OCI-LY3 (cell line): ENCODE measurements around the gene DMAC2.
"Not testable (repeated sequence)": the region's sequence is repeated elsewhere in the genome, so short reads cannot be mapped to it uniquely, and the experiment has no call there.

ENCODE experiments used
- H2AFZ ChIP-seq: fragments of 200-600, 300-600 bp; shearing (Covaris generic); 2 replicates; pipeline ENCODE4 v1.6.0; 2014; ENCODE audit warnings: antibody characterized with exemption, low read depth, low read length
- H3K27ac ChIP-seq: fragments of 200-600, 300-600 bp; sonication (generic); 2 replicates; pipeline ENCODE4 v1.5.1; 2014; ENCODE audit warnings: mild to moderate bottlenecking, low read length, moderate library complexity, mixed read lengths
- H3K27me3 ChIP-seq: fragments of 200-600, 300-600 bp; sonication (generic); 2 replicates; pipeline ENCODE4 v1.6.1; 2014; ENCODE audit warnings: low read depth, low read length, mixed read lengths
- H3K36me3 ChIP-seq: fragments of 200-600, 300-600 bp; sonication (generic); replicated peaks from 2 replicates; pipeline ENCODE3; 2014; ENCODE audit warnings: low read depth, low read length, mixed read lengths
- H3K4me1 ChIP-seq: fragments of 300-600, 200-600 bp; sonication (generic); 2 replicates; pipeline ENCODE4 v1.6.1; 2014; ENCODE audit warnings: low read length, mixed read lengths
- H3K4me2 ChIP-seq: fragments of 200-600, 300-600 bp; sonication (generic); 2 replicates; pipeline ENCODE4 v1.6.1; 2014; ENCODE audit warnings: low read length, mixed read lengths
- H3K4me3 ChIP-seq: fragments of 300-600, 200-600 bp; sonication (generic); 2 replicates; pipeline ENCODE4 v1.5.1; 2014; ENCODE audit warnings: antibody characterized with exemption, mild to moderate bottlenecking, low read length, moderate library complexity
- H3K79me2 ChIP-seq: fragments of 300-600, 200-600 bp; shearing (Covaris generic); 2 replicates; pipeline ENCODE4 v1.6.1; 2014; ENCODE audit warnings: mild to moderate bottlenecking, low read length, mixed read lengths
- H3K9ac ChIP-seq: fragments of 300-600, 200-600 bp; shearing (Covaris generic); 2 replicates; pipeline ENCODE4 v1.6.0; 2014; ENCODE audit warnings: mild to moderate bottlenecking, low read length, moderate library complexity
- H3K9me3 ChIP-seq: fragments of 200-600, 300-600 bp; shearing (Covaris generic); 2 replicates; pipeline ENCODE4 v1.6.1; 2014; ENCODE audit warnings: low read length, mixed read lengths; ENCODE audit not compliant: insufficient read depth
- H4K20me1 ChIP-seq: fragments of 200-600, 300-600 bp; sonication (generic); 2 replicates; pipeline ENCODE4 v1.6.1; 2016; ENCODE audit warnings: low read length, mixed read lengths; ENCODE audit not compliant: insufficient read depth
- EZH2phosphoT487 ChIP-seq: fragments of 200-600 bp; shearing (Covaris generic); IDR thresholded peaks from 2 replicates; pipeline ENCODE4 v1.6.1; 2018; ENCODE audit warnings: antibody characterized with exemption, mixed run types, low read depth
- TF ChIP-seq, protein P1 (sequence below): fragments of 200-600, 300-600 bp; sonication (generic); IDR thresholded peaks from 2 replicates; pipeline ENCODE4 v1.5.1; 2014; ENCODE audit warnings: antibody characterized with exemption, low read length, low read depth

The DMAC2 gene

DNA sequence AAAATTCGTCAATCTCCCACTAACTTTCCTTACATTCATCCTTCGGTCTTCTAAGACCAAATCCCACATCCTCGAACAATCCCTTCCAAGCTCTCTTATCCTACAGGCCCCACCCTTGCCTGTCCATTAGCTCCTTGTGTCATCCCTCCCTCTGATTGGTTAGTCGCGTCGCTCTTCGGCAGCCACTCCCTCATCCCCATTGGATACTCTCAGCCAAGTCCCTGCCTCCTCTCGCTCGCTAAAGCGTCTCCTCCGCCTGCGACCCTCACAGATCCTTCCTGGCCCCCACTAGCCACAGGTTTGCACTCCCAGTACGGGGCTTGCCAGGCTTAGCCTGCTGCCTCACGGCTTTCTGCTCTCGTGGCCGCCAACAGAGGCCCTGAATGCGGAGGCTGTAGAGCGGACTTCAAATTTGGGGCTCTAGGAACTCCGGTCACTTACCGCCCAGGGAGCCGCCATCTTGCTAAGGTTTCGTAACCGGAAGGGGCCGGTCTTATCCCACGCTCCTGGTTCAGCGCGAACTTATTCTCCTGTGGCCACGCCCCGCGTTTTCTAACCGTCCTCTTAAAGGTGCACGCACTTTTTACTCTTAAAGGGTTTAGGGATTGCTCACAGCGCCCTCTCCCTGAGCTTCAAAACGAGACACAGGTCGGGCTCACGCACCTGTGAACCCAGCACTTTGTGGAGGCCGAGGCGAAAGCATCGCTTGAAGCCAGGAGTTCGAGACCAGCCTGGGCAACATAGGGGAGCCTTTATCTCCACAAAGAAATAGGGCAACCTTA, at the start of gene DMAC2:
Gene DMAC2, minus strand, starts transcription at position 472 of the 782 bp plus-strand sequence. Its CDS starts 13 bp downstream, at position 459.
- H3K9me3 ChIP-seq = no peaks in the 10 kb centered on the region
- peaks cover 20% of the 10 kb centered on the region for H3K79me2 ChIP-seq
- no peaks in the 10 kb centered on the region for H3K27me3 ChIP-seq
- TF ChIP-seq, protein P1, sequence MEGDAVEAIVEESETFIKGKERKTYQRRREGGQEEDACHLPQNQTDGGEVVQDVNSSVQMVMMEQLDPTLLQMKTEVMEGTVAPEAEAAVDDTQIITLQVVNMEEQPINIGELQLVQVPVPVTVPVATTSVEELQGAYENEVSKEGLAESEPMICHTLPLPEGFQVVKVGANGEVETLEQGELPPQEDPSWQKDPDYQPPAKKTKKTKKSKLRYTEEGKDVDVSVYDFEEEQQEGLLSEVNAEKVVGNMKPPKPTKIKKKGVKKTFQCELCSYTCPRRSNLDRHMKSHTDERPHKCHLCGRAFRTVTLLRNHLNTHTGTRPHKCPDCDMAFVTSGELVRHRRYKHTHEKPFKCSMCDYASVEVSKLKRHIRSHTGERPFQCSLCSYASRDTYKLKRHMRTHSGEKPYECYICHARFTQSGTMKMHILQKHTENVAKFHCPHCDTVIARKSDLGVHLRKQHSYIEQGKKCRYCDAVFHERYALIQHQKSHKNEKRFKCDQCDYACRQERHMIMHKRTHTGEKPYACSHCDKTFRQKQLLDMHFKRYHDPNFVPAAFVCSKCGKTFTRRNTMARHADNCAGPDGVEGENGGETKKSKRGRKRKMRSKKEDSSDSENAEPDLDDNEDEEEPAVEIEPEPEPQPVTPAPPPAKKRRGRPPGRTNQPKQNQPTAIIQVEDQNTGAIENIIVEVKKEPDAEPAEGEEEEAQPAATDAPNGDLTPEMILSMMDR = peak; percentile 81
- no peak for TF ChIP-seq EZH2phosphoT487
- H3K4me1 ChIP-seq = peaks cover 30% of the 10 kb centered on the region
- peak within 1 kb of the TSS; percentile 79 for H3K4me2 ChIP-seq
- H3K27ac ChIP-seq = peak within 1 kb of the TSS; percentile 73
- H2AFZ ChIP-seq = peak within 1 kb of the TSS; percentile 92
- H3K36me3 ChIP-seq = peaks cover 13% of the 10 kb centered on the region
- H3K9ac ChIP-seq = peak within 1 kb of the TSS; percentile 81
- peak within 1 kb of the TSS; percentile 91 for H3K4me3 ChIP-seq
- no peaks in the 10 kb centered on the region for H4K20me1 ChIP-seq

GRCh38 chr19:41486953-41487352, 47.2 kb upstream of the DMAC2 start:
- H3K27me3 ChIP-seq = peaks cover 20% of the 10 kb centered on the region
- H3K9ac ChIP-seq, H3K79me2 ChIP-seq, H3K36me3 ChIP-seq, H3K9me3 ChIP-seq, H4K20me1 ChIP-seq, H3K4me1 ChIP-seq, H3K27ac ChIP-seq, H3K4me3 ChIP-seq, H2AFZ ChIP-seq, H3K4me2 ChIP-seq: not testable (repeated sequence)

DNA sequence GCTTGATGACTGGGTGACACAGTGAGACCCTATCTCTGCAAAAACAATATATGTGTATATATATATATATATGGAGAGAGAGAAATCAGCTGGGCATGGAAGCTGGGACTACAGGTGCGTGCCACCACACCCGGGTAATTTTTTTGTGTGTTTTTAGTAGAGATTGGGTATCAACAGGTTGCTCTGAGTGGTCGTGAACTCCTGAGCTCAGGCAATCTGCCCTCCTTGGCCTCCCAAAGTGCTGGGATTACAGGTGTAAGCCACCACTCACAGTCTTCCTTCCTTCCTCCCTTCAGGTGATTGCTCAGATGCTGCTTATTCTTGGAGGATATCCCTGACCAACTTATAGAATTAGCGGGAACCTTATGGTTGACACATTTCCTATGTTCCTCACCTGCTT, 45.1 kb upstream of the DMAC2 start:
- no peak overlapping the region for H3K4me2 ChIP-seq
- TF ChIP-seq, protein P1 = no peak
- TF ChIP-seq EZH2phosphoT487 = no peak
- no peak overlapping the region for H3K9ac ChIP-seq
- H2AFZ ChIP-seq = no peak overlapping the region
- H3K27me3 ChIP-seq = peaks cover 31% of the 10 kb centered on the region
- H3K79me2 ChIP-seq = no peaks in the 10 kb centered on the region
- no peaks in the 10 kb centered on the region for H3K36me3 ChIP-seq
- H3K4me1 ChIP-seq = no peaks in the 10 kb centered on the region
- no peaks in the 10 kb centered on the region for H3K9me3 ChIP-seq
- no peak overlapping the region for H3K4me3 ChIP-seq
- no peak overlapping the region for H3K27ac ChIP-seq
- H4K20me1 ChIP-seq = no peaks in the 10 kb centered on the region

- H2AFZ ChIP-seq = no peak overlapping the region
- TF ChIP-seq, protein P1 = no peak
- no peak for TF ChIP-seq EZH2phosphoT487
- H3K27ac ChIP-seq = no peak overlapping the region
- H3K4me2 ChIP-seq = no peak overlapping the region
- H3K79me2 ChIP-seq = no peaks in the 10 kb centered on the region
- H3K4me3 ChIP-seq = no peak overlapping the region
- no peaks in the 10 kb centered on the region for H4K20me1 ChIP-seq
- H3K9me3 ChIP-seq = no peaks in the 10 kb centered on the region
- H3K36me3 ChIP-seq = no peaks in the 10 kb centered on the region
- H3K9ac ChIP-seq = no peak overlapping the region
- H3K27me3 ChIP-seq = peaks cover 25% of the 10 kb centered on the region
- H3K4me1 ChIP-seq = peaks cover 13% of the 10 kb centered on the region
Measured at GRCh38 chr19:41480336-41480735, 40.6 kb upstream of the DMAC2 start.
